ENCODE results near the gene NCR1. TPM values are rescaled to one million over a fixed set of nuclear protein-coding genes. Genes with fewer than 3 reads are reported as not detected.
"Not testable (repeated sequence)": the region's sequence is repeated elsewhere in the genome, so short reads cannot be mapped to it uniquely, and the experiment has no call there.

The NCR1 gene
- total RNA-seq, 1 experiment from 2014 or later: not detected

GRCh38 chr19:54949412-54949811, 43.5 kb downstream of the NCR1 start:
- no peak for DNase-seq
- Histone ChIP-seq H3K27me3 (no peaks in the 10 kb centered on the region), H3K36me3 (no peaks in the 10 kb centered on the region), H3K9me3 (no peaks in the 10 kb centered on the region), H3K4me3 (no peak overlapping the region)

GRCh38 chr19:54950580-54950979, 44.6 kb downstream of the NCR1 start:
- not testable (repeated sequence) for H3K27me3 ChIP-seq, DNase-seq, H3K36me3 ChIP-seq, H3K4me3 ChIP-seq, H3K9me3 ChIP-seq

GRCh38 chr19:54952591-54953344, 46.8 kb downstream of the NCR1 start:
- Histone ChIP-seq H3K36me3 (no peaks in the 10 kb centered on the region), H3K27me3 (no peaks in the 10 kb centered on the region), H3K9me3 (no peaks in the 10 kb centered on the region), H3K4me3 (no peak overlapping the region)
- DNase-seq: peak; percentile 93

- H3K27me3 ChIP-seq, H3K4me3 ChIP-seq, H3K36me3 ChIP-seq, H3K9me3 ChIP-seq, DNase-seq: not testable (repeated sequence)
These were observed 47.4 kb downstream of the NCR1 start for GRCh38 chr19:54953345-54953713.

- Histone ChIP-seq H3K9me3 (no peaks in the 10 kb centered on the region), H3K36me3 (no peaks in the 10 kb centered on the region), H3K27me3 (no peaks in the 10 kb centered on the region), H3K4me3 (no peak overlapping the region)
- DNase-seq: peak; percentile 64
These were observed 49.4 kb downstream of the NCR1 start for GRCh38 chr19:54955376-54955775.

GRCh38 chr19:54959840-54960239, 53.9 kb downstream of the NCR1 start:
- Histone ChIP-seq H3K9me3 (no peaks in the 10 kb centered on the region), H3K27me3 (no peaks in the 10 kb centered on the region), H3K4me3 (no peak overlapping the region), H3K36me3 (no peaks in the 10 kb centered on the region)
- DNase-seq: no peak

Other genes starting within 250 kb of the NCR1 start
- not detected in 2 replicates for gene LILRB4, start 243.2 kb upstream of the NCR1 start, total RNA-seq (2014; rRNA removed; shearing (Covaris generic); ENCODE audit: low replicate concordance)
- gene KIR3DL3, start 181.7 kb upstream of the NCR1 start, total RNA-seq (2014; rRNA removed; shearing (Covaris generic); ENCODE audit: low replicate concordance): not detected in 2 replicates
- gene KIR2DL3, start 167.6 kb upstream of the NCR1 start, total RNA-seq (2014; rRNA removed; shearing (Covaris generic); ENCODE audit: low replicate concordance): not detected in 2 replicates
- gene KIR2DL1, start 136.4 kb upstream of the NCR1 start, total RNA-seq (2014; rRNA removed; shearing (Covaris generic); ENCODE audit: low replicate concordance): not detected in 2 replicates
- not detected in 2 replicates for gene KIR2DL4, start 102.5 kb upstream of the NCR1 start, total RNA-seq (2014; rRNA removed; shearing (Covaris generic); ENCODE audit: low replicate concordance)
- not detected in 2 replicates for gene KIR3DL1, start 89.7 kb upstream of the NCR1 start, total RNA-seq (2014; rRNA removed; shearing (Covaris generic); ENCODE audit: low replicate concordance)
- gene KIR2DS4, start 73.5 kb upstream of the NCR1 start, total RNA-seq (2014; rRNA removed; shearing (Covaris generic); ENCODE audit: low replicate concordance): not detected in 2 replicates
- not detected in 2 replicates for gene KIR3DL2, start 55.7 kb upstream of the NCR1 start, total RNA-seq (2014; rRNA removed; shearing (Covaris generic); ENCODE audit: low replicate concordance)
- 0.95 TPM in 1 of 2 replicates, not detected in the other for gene FCAR, start 31.9 kb upstream of the NCR1 start, total RNA-seq (2014; rRNA removed; shearing (Covaris generic); ENCODE audit: low replicate concordance)
- gene NLRP7, start 41.4 kb downstream of the NCR1 start, total RNA-seq (2014; rRNA removed; shearing (Covaris generic); ENCODE audit: low replicate concordance): not detected in 2 replicates
- not detected in 2 replicates for gene NLRP2, start 60.2 kb downstream of the NCR1 start, total RNA-seq (2014; rRNA removed; shearing (Covaris generic); ENCODE audit: low replicate concordance)
- not detected in 2 replicates for gene GP6, start 132.1 kb downstream of the NCR1 start, total RNA-seq (2014; rRNA removed; shearing (Covaris generic); ENCODE audit: low replicate concordance)
- 17.9 and 23.8 TPM in 2 replicates for gene RDH13, start 157.0 kb downstream of the NCR1 start, total RNA-seq (2014; rRNA removed; shearing (Covaris generic); ENCODE audit: low replicate concordance)
- gene EPS8L1, start 169.7 kb downstream of the NCR1 start, total RNA-seq (2014; rRNA removed; shearing (Covaris generic); ENCODE audit: low replicate concordance): 1.1 TPM in 1 of 2 replicates, not detected in the other
- 76.0 and 81.1 TPM in 2 replicates for gene PPP1R12C, start 211.5 kb downstream of the NCR1 start, total RNA-seq (2014; rRNA removed; shearing (Covaris generic); ENCODE audit: low replicate concordance)
- gene TNNT1, start 243.1 kb downstream of the NCR1 start, total RNA-seq (2014; rRNA removed; shearing (Covaris generic); ENCODE audit: low replicate concordance): 1.7 TPM in 1 of 2 replicates, not detected in the other

Data from MG63 (cell line).